Measurements from ENCODE around the gene NUCB2.

Gene NUCB2

GRCh38 chr11:17256512-17256911, 20.0 kb upstream of the NUCB2 start:
- no peak for DNase-seq (ENCODE audit: low read depth)
- TF ChIP-seq MYC (IDR thresholded peaks at IDR 0.05; ENCODE audit: low read depth, low read length): no peak
- no peak for TF ChIP-seq CTCF (IDR thresholded peaks at IDR 0.05; ENCODE audit: low read depth, low read length)
- TF ChIP-seq, protein P1, sequence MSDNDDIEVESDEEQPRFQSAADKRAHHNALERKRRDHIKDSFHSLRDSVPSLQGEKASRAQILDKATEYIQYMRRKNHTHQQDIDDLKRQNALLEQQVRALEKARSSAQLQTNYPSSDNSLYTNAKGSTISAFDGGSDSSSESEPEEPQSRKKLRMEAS (IDR thresholded peaks at IDR 0.05; ENCODE audit: low read depth, low read length): no peak
- no peak for TF ChIP-seq POLR2A (IDR thresholded peaks at IDR 0.05; ENCODE audit: extremely low read depth, insufficient read length)
- no peak overlapping the region for H3K4me3 ChIP-seq (ENCODE audit: low read depth, low read length)

DNA sequence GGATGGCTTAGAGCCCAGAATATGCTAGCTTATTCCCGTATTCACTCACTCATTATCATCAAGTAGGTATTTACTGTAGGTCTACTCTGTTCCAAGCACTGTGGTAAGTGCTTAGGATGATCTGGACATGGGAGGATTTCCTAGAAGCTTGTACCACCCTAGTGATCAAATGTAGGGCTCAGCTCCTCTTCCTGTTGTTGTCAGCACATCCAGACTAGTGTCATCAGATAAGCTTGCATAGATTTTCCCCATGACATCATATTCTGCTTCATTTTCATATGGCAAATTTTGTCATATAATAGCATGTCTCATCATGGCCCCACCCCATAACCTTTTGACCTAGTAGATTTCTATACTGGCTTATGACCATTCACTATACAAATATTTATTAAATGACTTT, 19.3 kb upstream of the NUCB2 start:
- TF ChIP-seq POLR2A (IDR thresholded peaks at IDR 0.05; ENCODE audit: extremely low read depth, insufficient read length) (no peak), CTCF (IDR thresholded peaks at IDR 0.05; ENCODE audit: low read depth, low read length) (no peak), MYC (IDR thresholded peaks at IDR 0.05; ENCODE audit: low read depth, low read length) (no peak)
- TF ChIP-seq, protein P1 (IDR thresholded peaks at IDR 0.05; ENCODE audit: low read depth, low read length): no peak

DNA sequence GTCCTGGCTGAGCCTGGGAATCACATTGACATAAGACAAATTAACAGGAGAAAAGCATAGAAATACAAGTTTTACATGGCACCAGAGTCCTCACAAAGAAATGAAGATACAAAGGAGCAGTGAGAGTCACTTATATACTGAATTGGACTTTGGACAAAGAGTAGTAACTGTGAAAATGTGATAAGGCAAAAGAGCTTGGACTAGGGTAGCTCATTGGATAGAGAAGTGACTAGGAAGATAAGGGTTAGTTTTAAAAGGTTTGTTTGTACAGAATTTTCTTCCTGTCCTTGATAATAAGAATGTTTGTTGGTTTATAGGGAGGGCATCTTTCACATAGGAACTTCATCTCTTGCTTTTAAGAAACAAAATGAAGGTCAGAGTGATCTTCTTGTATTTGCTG, 17.9 kb upstream of the NUCB2 start:
- TF ChIP-seq, protein P1 (IDR thresholded peaks at IDR 0.05; ENCODE audit: low read depth, low read length): no peak
- TF ChIP-seq CTCF (IDR thresholded peaks at IDR 0.05; ENCODE audit: low read depth, low read length) (no peak), MYC (IDR thresholded peaks at IDR 0.05; ENCODE audit: low read depth, low read length) (no peak), POLR2A (IDR thresholded peaks at IDR 0.05; ENCODE audit: extremely low read depth, insufficient read length) (no peak)
- H3K4me3 ChIP-seq (ENCODE audit: low read depth, low read length): no peak overlapping the region
- DNase-seq (ENCODE audit: low read depth): no peak

More for the DNA sequence above, 19.3 kb upstream of the NUCB2 start:
- no peak for DNase-seq (ENCODE audit: low read depth)
- no peak overlapping the region for H3K4me3 ChIP-seq (ENCODE audit: low read depth, low read length)

DNA sequence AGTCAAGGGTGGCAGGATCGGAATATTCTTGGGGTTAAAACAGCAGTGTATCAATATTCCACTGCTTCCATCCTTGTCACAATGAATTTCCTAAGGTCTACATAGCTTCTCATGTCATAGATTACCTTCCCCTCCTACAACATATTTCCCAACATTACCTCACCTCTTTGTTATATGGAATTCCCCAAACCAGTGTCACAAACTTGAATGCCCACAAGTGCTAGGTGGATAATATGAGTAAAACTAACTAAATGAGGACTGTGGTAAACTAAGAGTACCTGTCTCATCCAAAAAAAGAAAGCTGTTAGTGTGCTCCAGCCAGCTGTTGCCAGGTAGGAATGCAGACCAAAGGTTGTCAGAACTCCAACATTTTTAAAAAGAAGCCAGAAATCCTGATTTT, 17.0 kb upstream of the NUCB2 start:
- no peak overlapping the region for H3K4me3 ChIP-seq (ENCODE audit: low read depth, low read length)
- no peak for DNase-seq (ENCODE audit: low read depth)
- TF ChIP-seq CTCF (IDR thresholded peaks at IDR 0.05; ENCODE audit: low read depth, low read length) (no peak), POLR2A (IDR thresholded peaks at IDR 0.05; ENCODE audit: extremely low read depth, insufficient read length) (no peak), MYC (IDR thresholded peaks at IDR 0.05; ENCODE audit: low read depth, low read length) (no peak)
- TF ChIP-seq, protein P1 (IDR thresholded peaks at IDR 0.05; ENCODE audit: low read depth, low read length): no peak

GRCh38 chr11:17260020-17260419, 16.5 kb upstream of the NUCB2 start:
- H3K4me3 ChIP-seq (ENCODE audit: low read depth, low read length): no peak overlapping the region
- DNase-seq (ENCODE audit: low read depth): no peak
- TF ChIP-seq, protein P1 (IDR thresholded peaks at IDR 0.05; ENCODE audit: low read depth, low read length): no peak
- TF ChIP-seq POLR2A (IDR thresholded peaks at IDR 0.05; ENCODE audit: extremely low read depth, insufficient read length): no peak
- TF ChIP-seq CTCF (IDR thresholded peaks at IDR 0.05; ENCODE audit: low read depth, low read length): no peak
- TF ChIP-seq MYC (IDR thresholded peaks at IDR 0.05; ENCODE audit: low read depth, low read length): no peak

GRCh38 chr11:17263769-17264168, 12.8 kb upstream of the NUCB2 start:
- H3K4me3 ChIP-seq (ENCODE audit: low read depth, low read length): no peak overlapping the region
- DNase-seq (ENCODE audit: low read depth): peak; percentile 25
- TF ChIP-seq CTCF (IDR thresholded peaks at IDR 0.05; ENCODE audit: low read depth, low read length) (no peak), POLR2A (IDR thresholded peaks at IDR 0.05; ENCODE audit: extremely low read depth, insufficient read length) (no peak), MYC (IDR thresholded peaks at IDR 0.05; ENCODE audit: low read depth, low read length) (no peak)
- TF ChIP-seq, protein P1 (IDR thresholded peaks at IDR 0.05; ENCODE audit: low read depth, low read length): no peak
